ENCODE data around the gene DNTT. TPM values are rescaled to one million over a fixed set of nuclear protein-coding genes. Genes with fewer than 3 reads are reported as not detected.

Gene DNTT
- total RNA-seq, 3 donors from 2014 or later = not detected

DNA sequence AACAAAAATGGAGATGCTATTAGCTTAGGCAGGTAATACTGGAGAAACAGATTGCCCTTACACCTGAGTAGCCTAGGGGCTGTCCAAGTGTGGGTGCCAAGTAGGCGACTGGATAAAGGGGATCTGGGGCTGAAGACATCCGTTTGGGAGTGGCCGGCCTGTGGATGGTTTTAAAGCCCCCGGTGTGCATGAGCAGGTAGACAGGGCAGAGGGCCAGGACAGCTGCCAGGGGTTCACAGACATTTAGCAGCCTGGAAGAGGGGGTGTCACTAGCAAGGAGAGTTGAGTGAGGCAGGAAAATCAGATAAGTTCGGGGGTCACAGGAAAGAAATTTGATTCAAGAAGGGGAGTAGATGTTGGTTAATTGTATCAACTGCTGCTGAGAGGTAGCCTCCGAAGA is 56.1 kb downstream of the DNTT start:
- Histone ChIP-seq H3K4me1 (no peaks in the 10 kb centered on the region), H3K9me3 (no peaks in the 10 kb centered on the region), H3K4me3 (no peak overlapping the region), H3K27me3 (peaks cover 0 to 11% of the 10 kb centered on the region in 2 donors), H3K36me3 (no peaks in the 10 kb centered on the region), H3K27ac (no peak overlapping the region)
- DNase-seq (ENCODE audit: low spot score in 2 of 2) = no peak
- no peak for TF ChIP-seq POLR2AphosphoS5 (IDR thresholded peaks at IDR 0.05)
- TF ChIP-seq POLR2A (IDR thresholded peaks at IDR 0.05) = no peak
- TF ChIP-seq, protein P1, sequence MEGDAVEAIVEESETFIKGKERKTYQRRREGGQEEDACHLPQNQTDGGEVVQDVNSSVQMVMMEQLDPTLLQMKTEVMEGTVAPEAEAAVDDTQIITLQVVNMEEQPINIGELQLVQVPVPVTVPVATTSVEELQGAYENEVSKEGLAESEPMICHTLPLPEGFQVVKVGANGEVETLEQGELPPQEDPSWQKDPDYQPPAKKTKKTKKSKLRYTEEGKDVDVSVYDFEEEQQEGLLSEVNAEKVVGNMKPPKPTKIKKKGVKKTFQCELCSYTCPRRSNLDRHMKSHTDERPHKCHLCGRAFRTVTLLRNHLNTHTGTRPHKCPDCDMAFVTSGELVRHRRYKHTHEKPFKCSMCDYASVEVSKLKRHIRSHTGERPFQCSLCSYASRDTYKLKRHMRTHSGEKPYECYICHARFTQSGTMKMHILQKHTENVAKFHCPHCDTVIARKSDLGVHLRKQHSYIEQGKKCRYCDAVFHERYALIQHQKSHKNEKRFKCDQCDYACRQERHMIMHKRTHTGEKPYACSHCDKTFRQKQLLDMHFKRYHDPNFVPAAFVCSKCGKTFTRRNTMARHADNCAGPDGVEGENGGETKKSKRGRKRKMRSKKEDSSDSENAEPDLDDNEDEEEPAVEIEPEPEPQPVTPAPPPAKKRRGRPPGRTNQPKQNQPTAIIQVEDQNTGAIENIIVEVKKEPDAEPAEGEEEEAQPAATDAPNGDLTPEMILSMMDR (IDR thresholded peaks at IDR 0.05) = no peak
- intact Hi-C loops (cut with DNase I; ENCODE audit: low total_unique reads) = no loop called here

DNA sequence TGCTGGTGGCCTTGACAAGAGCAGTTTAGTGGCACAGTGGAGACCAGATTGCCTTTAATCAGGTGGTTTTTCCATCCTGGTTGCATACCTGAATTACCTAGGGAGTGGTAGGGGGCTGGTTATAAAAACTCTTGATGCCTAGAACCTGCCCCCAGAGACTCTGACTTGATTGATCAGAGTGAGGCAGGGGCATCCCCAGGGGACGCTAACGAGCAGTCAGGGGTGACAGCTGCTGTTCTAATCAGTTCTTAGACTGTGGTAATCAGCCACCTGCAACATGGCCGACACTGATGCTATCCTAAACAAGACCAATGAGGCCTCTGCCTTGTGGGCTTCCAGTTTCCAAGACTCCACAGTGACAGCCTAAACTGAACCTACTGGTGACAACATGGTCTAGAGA is 56.5 kb downstream of the DNTT start:
- intact Hi-C loops (cut with DNase I; ENCODE audit: low total_unique reads) = no loop called here
- no peak for DNase-seq (ENCODE audit: low spot score in 2 of 2)

DNA sequence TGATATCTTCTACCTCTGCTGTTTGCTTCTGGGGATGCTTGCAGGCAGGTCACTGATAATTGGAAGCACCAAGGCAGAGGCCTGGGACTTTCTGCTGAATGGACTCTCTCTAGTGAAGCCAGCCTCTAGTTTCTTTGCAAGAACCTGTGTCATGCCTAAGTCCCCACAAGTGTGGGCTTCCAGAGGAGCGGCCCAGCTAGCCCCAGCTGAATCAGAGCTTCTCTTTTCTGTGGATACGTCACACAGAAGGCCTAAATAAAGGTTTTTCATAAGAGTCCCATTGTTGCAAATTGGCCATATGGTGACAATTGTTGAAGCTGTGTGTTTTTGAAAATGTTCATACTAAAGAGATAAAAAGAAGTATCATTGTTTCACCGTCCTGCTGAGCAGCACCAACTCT is 61.3 kb downstream of the DNTT start:
- no peak overlapping the region for H3K27ac ChIP-seq
- TF ChIP-seq POLR2A (IDR thresholded peaks at IDR 0.05) (no peak), POLR2AphosphoS5 (IDR thresholded peaks at IDR 0.05) (no peak)
- TF ChIP-seq, protein P1 (IDR thresholded peaks at IDR 0.05) = no peak
- no peak for DNase-seq (ENCODE audit: low spot score in 2 of 2)
- no peaks in the 10 kb centered on the region for H3K4me1 ChIP-seq
- intact Hi-C loops (cut with DNase I; ENCODE audit: low total_unique reads) = no loop called here
- H3K27me3 ChIP-seq = no peaks in the 10 kb centered on the region
- no peak overlapping the region for H3K4me3 ChIP-seq
- no peaks in the 10 kb centered on the region for H3K36me3 ChIP-seq
- no peaks in the 10 kb centered on the region for H3K9me3 ChIP-seq

More for the DNA sequence above, 56.5 kb downstream of the DNTT start:
- Histone ChIP-seq H3K9me3 (no peaks in the 10 kb centered on the region), H3K27me3 (peaks cover 0 to 6% of the 10 kb centered on the region in 2 donors), H3K4me3 (no peak overlapping the region), H3K36me3 (no peaks in the 10 kb centered on the region), H3K4me1 (no peaks in the 10 kb centered on the region), H3K27ac (no peak overlapping the region)
- TF ChIP-seq POLR2AphosphoS5 (IDR thresholded peaks at IDR 0.05) (no peak), POLR2A (IDR thresholded peaks at IDR 0.05) (no peak)
- TF ChIP-seq, protein P1 (IDR thresholded peaks at IDR 0.05) = no peak

DNA sequence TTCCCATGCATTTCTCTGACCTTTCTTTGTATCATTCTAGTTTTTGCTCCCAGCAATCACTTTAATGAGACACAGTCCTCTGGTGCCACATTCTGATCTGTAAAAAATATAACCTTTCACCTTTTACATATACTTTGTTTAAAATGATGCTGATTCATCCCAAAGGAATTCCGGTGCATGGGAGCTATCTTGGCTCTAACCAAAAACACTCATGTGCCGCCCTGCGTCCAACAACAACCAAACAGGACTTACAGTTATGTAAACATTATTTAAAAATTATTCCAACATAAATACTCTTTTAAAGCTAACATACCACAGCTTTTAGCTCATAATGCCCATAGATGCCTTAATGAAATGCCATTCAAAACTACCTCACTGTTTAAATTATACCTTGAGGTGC is 62.3 kb downstream of the DNTT start:
- intact Hi-C loops (cut with DNase I; ENCODE audit: low total_unique reads) = no loop called here

DNA sequence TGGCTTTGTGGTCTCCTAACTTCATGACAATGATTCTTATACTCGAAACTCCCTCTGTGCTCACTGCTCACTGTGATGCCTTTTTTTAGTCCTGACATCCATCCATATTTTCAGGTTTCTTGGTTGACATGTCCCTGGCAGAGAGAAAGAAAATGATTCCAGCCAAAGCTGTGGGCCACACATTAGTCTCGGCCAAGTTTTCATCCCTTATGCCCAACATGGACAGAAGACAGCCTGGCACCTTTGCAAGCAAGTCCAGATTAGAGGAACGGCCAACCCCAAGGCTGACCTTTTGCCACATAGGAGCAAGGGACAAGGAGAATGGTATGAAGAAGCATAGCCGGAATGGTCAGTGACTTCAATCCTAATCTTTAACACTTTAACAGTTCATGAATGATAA is 63.2 kb downstream of the DNTT start:
- Histone ChIP-seq H3K9me3 (no peaks in the 10 kb centered on the region), H3K27ac (no peak overlapping the region), H3K27me3 (no peaks in the 10 kb centered on the region), H3K36me3 (no peaks in the 10 kb centered on the region), H3K4me1 (no peaks in the 10 kb centered on the region), H3K4me3 (no peak overlapping the region)
- DNase-seq (ENCODE audit: low spot score in 2 of 2) = no peak
- intact Hi-C loops (cut with DNase I; ENCODE audit: low total_unique reads) = no loop called here
- TF ChIP-seq, protein P1 (IDR thresholded peaks at IDR 0.05) = no peak
- TF ChIP-seq POLR2AphosphoS5 (IDR thresholded peaks at IDR 0.05) (no peak), POLR2A (IDR thresholded peaks at IDR 0.05) (no peak)

More for the DNA sequence above, 62.3 kb downstream of the DNTT start:
- Histone ChIP-seq H3K4me1 (no peaks in the 10 kb centered on the region), H3K36me3 (no peaks in the 10 kb centered on the region), H3K4me3 (no peak overlapping the region), H3K27me3 (no peaks in the 10 kb centered on the region), H3K9me3 (no peaks in the 10 kb centered on the region), H3K27ac (no peak overlapping the region)
- TF ChIP-seq, protein P1 (IDR thresholded peaks at IDR 0.05) = no peak
- TF ChIP-seq POLR2AphosphoS5 (IDR thresholded peaks at IDR 0.05) (no peak), POLR2A (IDR thresholded peaks at IDR 0.05) (no peak)
- no peak for DNase-seq (ENCODE audit: low spot score in 2 of 2)

All from breast epithelium (tissue), 4 donors.